ENCODE data around the gene CYB5RL. TPM values are rescaled to one million over a fixed set of nuclear protein-coding genes. Genes with fewer than 3 reads are reported as not detected.

Gene CYB5RL
- total RNA-seq, 6 experiments from 2014 or later, result 4.5 to 6.1 (median 5.2) TPM

GRCh38 chr1:54178296-54179070 lies 21.3 kb downstream of the CYB5RL start:
- H3K36me3 Mint-ChIP-seq (ENCODE audit: low read depth), result no peaks in the 10 kb centered on the region
- no peak overlapping the region for H3K4me3 Mint-ChIP-seq
- no peaks in the 10 kb centered on the region for H3K4me1 Mint-ChIP-seq (ENCODE audit: low read depth)
- no peaks in the 10 kb centered on the region for H3K9me3 Mint-ChIP-seq
- no peak overlapping the region for H3K27ac Mint-ChIP-seq
- TF ChIP-seq CTCF (IDR thresholded peaks at IDR 0.05), result no peak
- DNase-seq, result no peak
- peaks cover 4% of the 10 kb centered on the region for H3K27me3 Mint-ChIP-seq (ENCODE audit: insufficient read depth)

DNA sequence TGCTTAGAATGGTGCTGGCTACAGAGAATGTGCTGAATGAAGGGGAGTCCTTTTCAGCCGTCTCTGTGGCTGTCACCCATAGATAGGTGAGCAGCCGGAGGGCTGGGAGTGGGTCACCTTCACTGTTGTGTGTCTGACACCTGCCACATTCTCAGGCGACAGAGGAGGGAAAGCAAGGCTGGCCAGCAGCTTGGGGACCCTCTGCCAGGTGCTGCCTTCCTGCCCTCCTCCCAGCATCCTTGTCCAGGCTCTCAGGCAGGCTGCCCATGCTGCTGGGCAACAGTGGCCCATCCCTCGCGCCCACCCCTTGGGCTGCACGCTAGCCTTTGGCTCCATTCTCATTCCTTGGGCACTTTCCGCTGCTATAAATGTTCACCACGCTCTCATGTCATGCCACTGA lies 22.1 kb downstream of the CYB5RL start:
- H3K4me3 Mint-ChIP-seq, result no peak overlapping the region
- no peak for TF ChIP-seq CTCF (IDR thresholded peaks at IDR 0.05)
- no peak for DNase-seq
- H3K27ac Mint-ChIP-seq, result no peak overlapping the region
- H3K4me1 Mint-ChIP-seq (ENCODE audit: low read depth), result peaks cover 5% of the 10 kb centered on the region; the same call in 1 of the 2 replicates
- no peaks in the 10 kb centered on the region for H3K36me3 Mint-ChIP-seq (ENCODE audit: low read depth)
- H3K27me3 Mint-ChIP-seq (ENCODE audit: insufficient read depth), result peaks cover 4% of the 10 kb centered on the region
- no peaks in the 10 kb centered on the region for H3K9me3 Mint-ChIP-seq

DNA sequence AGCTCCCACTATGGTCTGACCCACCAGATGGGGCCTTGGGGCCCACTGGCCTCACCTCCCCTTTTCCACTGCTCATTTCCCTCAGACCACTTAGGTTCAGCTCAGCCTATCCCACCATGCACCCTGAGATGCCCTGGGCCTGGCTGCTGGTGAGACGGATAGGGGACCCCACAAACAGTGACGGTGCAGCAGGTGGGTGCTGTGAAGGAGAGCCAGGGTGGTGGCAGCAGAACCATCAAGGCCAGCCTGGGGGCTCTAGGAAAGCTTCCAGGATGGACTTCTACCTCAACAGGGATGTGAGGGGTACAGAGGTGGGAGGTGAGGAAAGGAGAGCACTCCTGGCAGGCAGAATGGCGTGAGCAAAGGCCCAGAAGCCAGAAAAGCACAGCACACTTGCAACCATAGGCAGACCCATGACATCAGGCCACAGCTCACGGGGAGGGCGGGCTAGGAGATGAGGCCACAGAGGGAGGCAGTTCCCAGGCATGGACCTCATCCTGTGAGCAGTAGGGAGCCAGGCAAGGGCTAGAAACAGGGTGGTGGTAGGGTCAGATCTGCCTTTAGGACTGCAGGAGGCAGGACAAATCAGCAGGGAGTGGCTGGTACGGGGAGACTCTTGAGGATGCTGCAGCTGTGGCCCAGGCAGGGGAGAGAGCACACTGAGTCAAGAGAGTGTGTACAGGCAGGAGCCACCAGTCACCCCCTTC lies 23.1 kb downstream of the CYB5RL start:
- DNase-seq, result no peak
- no peaks in the 10 kb centered on the region for H3K36me3 Mint-ChIP-seq (ENCODE audit: low read depth)
- H3K27ac Mint-ChIP-seq, result no peak overlapping the region
- H3K27me3 Mint-ChIP-seq (ENCODE audit: insufficient read depth), result peaks cover 4% of the 10 kb centered on the region
- H3K4me1 Mint-ChIP-seq (ENCODE audit: low read depth), result peaks cover 8% of the 10 kb centered on the region; the same call in 1 of the 2 replicates
- no peak for TF ChIP-seq CTCF (IDR thresholded peaks at IDR 0.05)
- no peak overlapping the region for H3K4me3 Mint-ChIP-seq
- no peaks in the 10 kb centered on the region for H3K9me3 Mint-ChIP-seq

DNA sequence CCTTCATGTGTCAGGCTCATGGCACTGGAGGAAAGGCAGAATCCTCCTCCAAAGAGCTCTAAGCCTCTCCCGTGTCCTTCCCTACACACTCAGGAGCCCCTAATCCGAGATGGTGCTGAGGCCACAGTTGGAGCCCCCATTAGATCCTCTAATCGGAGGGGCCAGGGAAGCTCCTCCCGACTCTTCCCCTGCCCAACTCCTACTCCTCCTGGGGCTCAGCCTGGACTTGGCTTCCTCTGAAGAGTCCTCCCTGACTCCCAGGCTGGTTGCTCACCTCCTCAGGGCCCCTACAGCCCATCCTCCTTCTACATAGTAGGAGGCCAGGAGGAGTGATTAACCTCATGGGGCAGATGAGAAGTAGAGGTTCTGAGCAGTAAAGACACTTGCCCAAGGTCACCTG lies 25.7 kb downstream of the CYB5RL start:
- no peaks in the 10 kb centered on the region for H3K9me3 Mint-ChIP-seq
- H3K27me3 Mint-ChIP-seq (ENCODE audit: insufficient read depth), result peaks cover 8% of the 10 kb centered on the region
- no peak overlapping the region for H3K27ac Mint-ChIP-seq
- H3K36me3 Mint-ChIP-seq (ENCODE audit: low read depth), result no peaks in the 10 kb centered on the region
- DNase-seq, result no peak
- no peak for TF ChIP-seq CTCF (IDR thresholded peaks at IDR 0.05)
- H3K4me3 Mint-ChIP-seq, result no peak overlapping the region
- peaks cover 8% of the 10 kb centered on the region; the same call in 1 of the 2 replicates for H3K4me1 Mint-ChIP-seq (ENCODE audit: low read depth)

DNA sequence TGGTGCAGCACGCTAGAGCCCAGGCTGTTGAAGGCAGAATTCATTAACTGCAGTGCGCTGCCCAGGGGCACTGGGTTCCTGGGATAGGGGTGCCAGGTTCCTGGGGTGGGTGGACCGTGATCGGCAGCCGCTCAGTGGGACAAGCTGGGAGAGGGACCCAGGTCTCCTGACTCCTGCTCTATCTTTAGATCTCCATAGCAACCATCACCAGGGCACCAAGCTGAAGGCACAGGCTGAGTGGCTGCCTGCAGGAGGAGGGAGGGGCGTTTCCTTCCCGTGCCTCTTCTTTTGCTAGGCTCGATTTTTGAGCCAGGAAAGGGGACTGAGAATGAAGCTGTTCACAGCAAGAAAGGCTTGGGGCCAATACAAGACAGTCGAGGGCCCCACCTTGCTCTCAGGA lies 26.1 kb downstream of the CYB5RL start:
- Mint-ChIP-seq H3K27ac (no peak overlapping the region), H3K4me1 (ENCODE audit: low read depth) (peaks cover 8% of the 10 kb centered on the region; the same call in 1 of the 2 replicates), H3K36me3 (ENCODE audit: low read depth) (no peaks in the 10 kb centered on the region), H3K27me3 (ENCODE audit: insufficient read depth) (peaks cover 8% of the 10 kb centered on the region), H3K9me3 (no peaks in the 10 kb centered on the region), H3K4me3 (no peak overlapping the region)
- TF ChIP-seq CTCF (IDR thresholded peaks at IDR 0.05), result no peak
- DNase-seq, result no peak

All from HFFc6 (cell line).